Stomach (tissue), 4 donors: ENCODE data around the gene IQCH.

Experiments used
- CTCF ChIP-seq, 7 experiments: fragments of 450-650 bp in 4 of 7; fragments of 200-600 bp in 3 of 7; sonication (generic) in 3 of 7; IDR thresholded peaks; one replicate each; pipeline ENCODE4 v1.5.1; 2016 to 2019; ENCODE audit warnings: antibody characterized with exemption in 7 of 7, control low read depth in 2 of 7, mild to moderate bottlenecking in 1 of 7
- POLR2A ChIP-seq, 4 donors: fragments of 450-650 bp; IDR thresholded peaks; one replicate each; pipeline ENCODE4 v1.6.1; 2016; ENCODE audit warnings: antibody characterized with exemption in 4 of 4, control low read depth in 2 of 4, mild to moderate bottlenecking in 1 of 4, moderate library complexity in 1 of 4

- TF ChIP-seq CTCF (IDR thresholded peaks at IDR 0.05), result no peak
- no peak for TF ChIP-seq POLR2A (IDR thresholded peaks at IDR 0.05)
Measured at GRCh38 chr15:67267440-67267839, 12.9 kb downstream of the IQCH start.
